ENCODE data around the gene C20orf96.
"Not testable (repeated sequence)": the region's sequence is repeated elsewhere in the genome, so short reads cannot be mapped to it uniquely, and the experiment has no call there.

Gene C20orf96

DNA sequence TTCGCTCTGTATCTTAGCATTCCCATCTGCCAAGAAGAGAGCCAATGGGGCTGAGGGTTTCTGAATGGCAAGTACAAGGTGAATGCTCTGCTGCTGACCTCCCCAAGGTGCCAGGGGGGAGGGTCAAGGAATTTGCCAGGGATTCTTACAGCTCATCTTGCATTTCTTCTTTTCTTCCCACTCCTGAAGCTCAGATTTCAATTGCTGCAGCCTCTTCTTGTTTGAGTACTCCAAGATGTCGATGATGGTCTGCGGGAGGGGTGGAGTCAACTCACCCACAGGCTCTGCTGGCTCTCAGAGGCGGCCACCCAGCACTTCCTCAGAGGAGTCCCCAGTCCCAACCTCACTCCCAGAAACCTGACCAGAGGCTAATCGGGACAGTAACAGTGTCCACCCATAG is 12.4 kb downstream of the C20orf96 start:
- no peak for DNase-seq

DNA sequence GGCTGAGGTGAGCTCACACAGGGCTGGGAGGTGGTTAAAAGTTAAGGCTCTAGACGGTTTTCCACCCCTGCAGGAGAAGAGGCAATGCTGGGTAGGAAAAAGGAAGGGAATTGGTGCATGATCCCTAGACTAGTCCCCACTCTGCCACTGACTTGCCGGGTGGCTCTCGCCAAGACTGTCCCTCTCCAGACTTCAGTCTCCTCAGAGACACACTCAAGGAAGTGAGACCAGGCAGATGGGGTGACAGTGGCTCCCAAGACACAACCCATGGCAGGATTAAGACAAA is 13.1 kb downstream of the C20orf96 start:
- no peak for DNase-seq

GRCh38 chr20:276620-277495 is 13.7 kb downstream of the C20orf96 start:
- no peak for DNase-seq

DNA sequence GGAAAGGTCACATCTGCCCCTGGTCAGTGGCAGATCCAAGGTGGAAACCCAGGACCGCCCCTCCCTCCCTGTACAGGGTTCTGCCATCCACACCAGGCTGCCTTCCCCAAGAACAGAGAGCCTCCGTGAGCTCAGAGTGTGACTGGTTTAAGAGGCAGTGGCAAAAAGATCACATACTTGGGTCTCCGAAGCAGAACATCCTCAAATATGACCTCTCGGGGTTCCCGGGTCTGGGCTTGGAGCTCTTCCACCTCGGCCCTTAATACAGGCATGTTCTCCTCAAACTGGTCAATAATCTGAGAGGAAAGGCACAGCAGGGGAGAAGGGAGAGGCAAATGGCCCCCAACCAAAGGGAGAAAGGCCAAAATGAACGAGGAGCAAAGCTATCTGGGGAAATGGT is 14.8 kb downstream of the C20orf96 start:
- no peak for DNase-seq

DNA sequence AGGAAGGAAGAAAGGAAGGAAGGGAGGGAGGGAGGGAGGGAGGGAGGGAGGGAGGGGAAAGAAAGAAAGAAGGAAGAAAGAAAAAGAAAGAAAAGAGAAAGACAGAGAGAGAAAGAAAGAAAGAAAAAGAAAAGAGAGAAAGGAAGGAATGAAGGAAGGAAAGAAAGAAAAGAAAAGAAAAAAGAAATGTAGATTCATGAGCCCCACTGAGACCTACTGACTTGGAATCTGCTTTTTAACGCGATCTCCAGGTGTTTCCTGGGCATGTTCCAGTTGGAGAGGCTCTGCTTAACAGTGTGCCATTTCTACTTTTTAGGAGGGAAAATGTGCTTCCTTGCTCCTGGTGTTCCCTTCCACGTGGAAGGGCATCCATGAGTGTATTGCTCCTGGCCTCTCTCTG is 16.7 kb downstream of the C20orf96 start:
- no peak for DNase-seq

- no peak for DNase-seq
Observed at GRCh38 chr20:272718-273117, 17.8 kb downstream of the C20orf96 start.

- no peak for DNase-seq
Observed at GRCh38 chr20:271528-271927, 19.0 kb downstream of the C20orf96 start.

DNA sequence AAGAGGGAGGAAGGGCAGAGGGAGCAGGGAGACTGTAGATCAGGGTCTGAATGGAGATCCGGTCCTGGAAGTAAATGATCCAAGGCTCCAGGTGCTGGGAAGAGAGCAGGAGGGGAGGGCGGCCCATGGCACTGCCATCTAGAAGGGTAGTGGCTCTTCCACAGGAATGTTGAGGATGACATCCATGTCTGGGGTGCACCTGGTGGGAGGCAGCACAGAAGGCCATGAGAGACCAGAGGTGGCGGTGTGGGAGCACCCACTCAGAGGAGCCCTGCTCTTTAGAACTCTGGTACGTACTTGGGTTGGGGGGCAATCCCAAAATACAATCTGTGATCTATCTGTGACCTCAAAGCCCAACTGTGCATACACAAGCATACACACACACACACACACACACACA is 19.5 kb downstream of the C20orf96 start:
- DNase-seq, result no peak

GRCh38 chr20:270517-270916 is 20.0 kb downstream of the C20orf96 start:
- DNase-seq, result no peak

DNA sequence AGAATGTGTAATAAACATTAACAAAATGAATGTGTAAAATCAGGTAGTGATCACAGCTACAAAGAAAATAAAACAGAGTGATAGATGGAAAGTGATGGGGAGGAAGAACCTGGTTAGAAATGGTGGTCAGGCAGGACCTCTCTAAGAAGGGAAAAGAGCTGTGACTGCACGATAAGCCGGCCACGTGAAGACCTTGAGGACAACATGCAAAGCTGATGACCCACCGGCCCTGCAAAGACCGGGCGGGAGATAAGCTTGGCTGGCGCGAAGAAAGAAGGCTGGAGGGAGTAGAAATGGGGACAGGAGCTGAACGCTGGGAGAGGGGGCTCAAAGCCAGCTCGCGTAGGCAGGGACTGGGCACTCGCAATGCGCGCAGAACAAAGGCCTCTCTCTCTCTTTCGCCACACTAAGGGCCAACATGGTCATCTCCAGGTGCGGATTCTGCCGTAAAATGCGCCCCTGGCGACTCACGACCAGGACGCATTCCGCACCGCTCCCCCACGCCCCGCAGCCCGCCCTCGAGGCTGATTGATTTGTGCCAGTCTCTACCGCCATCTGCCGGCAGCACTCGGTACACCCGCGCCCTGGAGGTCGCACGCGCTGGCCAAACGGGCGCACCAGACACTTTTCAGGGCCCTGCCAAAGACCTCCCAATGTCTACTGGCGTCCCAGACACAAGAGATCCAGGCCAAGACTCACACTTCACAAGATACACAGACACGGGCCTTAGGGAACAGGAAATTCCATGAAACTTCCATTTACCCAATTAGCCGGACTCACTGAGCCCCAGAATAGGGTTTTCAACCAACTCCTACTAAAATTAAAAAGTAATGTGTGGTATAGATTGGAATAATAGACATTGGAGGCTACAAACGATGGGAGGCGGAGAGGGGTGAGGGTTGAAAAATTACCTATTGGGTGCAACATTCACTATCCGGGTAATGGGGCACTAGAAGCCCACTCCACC is 23.7 kb downstream of the C20orf96 start:
- peak; percentile 96 for DNase-seq

- no peak for DNase-seq
Observed at GRCh38 chr20:263701-264100, 26.8 kb downstream of the C20orf96 start.

DNA sequence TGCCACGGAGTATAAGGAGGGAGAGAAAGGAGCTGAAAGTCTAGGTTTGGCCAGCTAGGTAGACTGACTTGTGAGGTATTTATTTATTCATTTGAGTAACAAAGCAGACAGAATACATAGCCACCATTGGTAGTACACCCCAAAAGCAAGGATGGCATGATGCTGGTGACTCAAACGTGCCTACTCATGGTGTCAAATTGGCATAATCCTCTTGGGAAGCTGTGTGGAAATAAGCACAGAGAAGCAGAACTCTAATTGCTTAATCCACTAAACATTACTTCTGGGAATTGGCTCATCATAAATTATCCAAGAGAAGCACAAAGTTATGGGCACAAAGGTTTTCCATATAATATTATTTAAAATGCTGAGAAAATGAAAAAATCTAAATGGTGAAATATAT is 30.6 kb downstream of the C20orf96 start:
- DNase-seq, result no peak

DNA sequence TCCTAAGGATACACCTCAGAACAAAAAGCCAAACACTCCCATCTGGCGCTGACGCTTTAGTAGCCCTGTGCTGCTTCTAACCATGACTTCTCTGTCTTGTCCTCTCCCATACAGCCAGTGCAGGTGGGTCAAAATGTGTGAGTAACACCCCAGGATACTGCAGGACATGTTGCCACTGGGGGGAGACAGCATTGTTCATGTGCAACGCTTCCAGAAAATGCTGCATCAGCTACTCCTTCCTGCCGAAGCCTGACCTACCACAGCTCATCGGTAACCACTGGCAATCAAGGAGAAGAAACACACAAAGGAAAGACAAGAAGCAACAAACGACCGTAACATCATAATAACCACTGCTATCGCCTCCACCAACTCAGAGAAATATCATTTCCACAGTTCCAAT is 31.6 kb downstream of the C20orf96 start:
- DNase-seq, result no peak

GRCh38 chr20:258269-258858 is 32.2 kb downstream of the C20orf96 start:
- no peak for DNase-seq

DNA sequence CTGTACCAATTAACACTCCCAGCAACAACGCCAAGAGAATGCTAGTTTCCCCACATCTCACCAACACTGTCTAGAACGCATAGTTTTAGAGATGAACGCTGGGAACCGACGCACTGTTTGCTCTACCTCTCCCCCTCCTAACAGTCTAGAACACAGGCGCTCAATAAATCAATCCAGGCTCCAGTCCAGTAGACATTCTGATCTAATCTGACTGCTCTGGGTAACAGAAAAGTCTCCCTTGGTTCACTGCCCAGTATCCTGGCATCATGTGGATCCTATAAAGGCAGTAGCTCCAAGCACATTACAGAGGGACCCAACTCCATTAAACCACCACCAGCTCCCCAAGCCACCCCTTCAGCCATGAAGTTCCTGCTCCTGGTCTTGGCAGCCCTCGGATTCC is 33.1 kb downstream of the C20orf96 start, which contains the start of gene DEFB132:
Gene DEFB132, plus strand, starts transcription at position 306 of the 400 bp plus-strand sequence. Its CDS starts 55 bp downstream, at position 361.
- DNase-seq, result no peak

GRCh38 chr20:253447-253846 is 37.1 kb downstream of the C20orf96 start:
- DNase-seq, result not testable (repeated sequence)

- DNase-seq, result no peak
Observed at GRCh38 chr20:252801-253200, 37.7 kb downstream of the C20orf96 start.

- no peak for DNase-seq
Observed at GRCh38 chr20:251354-251753, 39.2 kb downstream of the C20orf96 start.

GRCh38 chr20:242905-243304 is 47.6 kb downstream of the C20orf96 start:
- DNase-seq, result no peak

- DNase-seq, result no peak
Observed at GRCh38 chr20:237929-238328, 52.6 kb downstream of the C20orf96 start.

DNA sequence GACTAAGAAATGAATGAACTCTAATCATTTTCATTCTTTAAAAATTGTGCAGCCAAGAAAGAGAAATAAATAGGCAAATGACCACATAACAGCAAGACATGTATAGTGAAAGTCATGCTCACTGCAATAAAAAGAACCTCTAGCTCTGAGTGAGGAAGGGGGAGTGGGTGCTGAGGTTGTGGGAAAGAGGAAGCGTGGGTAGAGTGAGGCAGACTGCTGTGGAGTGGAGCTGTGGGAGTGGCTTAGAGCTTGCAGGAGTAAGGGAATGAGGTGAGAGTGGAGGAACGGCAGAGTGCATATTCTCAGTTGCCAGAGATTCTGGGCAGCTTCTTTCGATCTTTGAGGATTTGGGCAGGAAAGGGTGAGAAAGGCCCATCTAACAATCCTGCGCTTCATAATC is 53.1 kb downstream of the C20orf96 start:
- no peak for DNase-seq

- DNase-seq, result no peak
Observed at GRCh38 chr20:235891-236290, 54.7 kb downstream of the C20orf96 start.

DNA sequence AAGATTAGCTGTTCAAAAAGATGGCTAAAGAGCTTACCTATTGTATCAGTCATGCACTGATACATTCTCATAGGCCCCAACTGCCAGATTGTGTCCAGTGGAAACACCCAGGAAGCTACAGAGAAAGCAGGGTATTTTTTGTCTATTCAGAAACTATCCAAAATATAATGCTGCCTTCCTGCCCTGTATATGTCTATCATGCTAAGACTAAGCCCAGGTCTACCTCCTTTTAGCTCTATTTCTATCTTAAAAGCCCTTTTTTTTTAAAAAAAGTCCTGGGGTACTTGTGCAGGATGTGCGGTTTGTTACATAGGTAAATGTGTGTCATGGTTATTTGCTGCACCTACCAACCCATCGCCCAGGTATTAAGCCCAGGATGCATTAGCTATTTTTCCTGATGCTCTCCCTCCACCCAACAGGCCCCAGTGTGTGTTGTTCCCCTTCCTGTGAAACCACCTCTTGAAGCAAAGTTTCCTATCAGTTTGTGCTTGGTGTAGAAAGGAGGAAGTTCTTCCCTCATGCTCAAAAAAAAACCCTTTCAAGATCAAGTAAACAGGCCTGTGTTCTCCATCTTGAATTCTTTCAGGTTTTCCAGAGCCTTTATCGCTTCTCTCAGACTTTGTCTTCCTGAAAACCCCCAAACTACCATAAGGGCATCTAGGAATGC is 63.0 kb downstream of the C20orf96 start:
- DNase-seq, result no peak

Measured in eye (tissue), 1 donor.